Activated CD8-positive, alpha-beta memory T cell treated with anti-CD3 and anti-CD28 coated beads for 4 hours (primary cell): ENCODE results near the gene PRKCE.

Source experiments
- DNase-seq, 2 donors: peaks; one replicate each; pipeline ENCODE4 v3.0.0-alpha.2; 2020; ENCODE audit warnings: low read depth in 2 of 2

Gene PRKCE

GRCh38 chr2:46143429-46144132, 492.1 kb downstream of the PRKCE start:
- DNase-seq = no peak

GRCh38 chr2:46144133-46144800, 492.8 kb downstream of the PRKCE start:
- no peak for DNase-seq

GRCh38 chr2:46145017-46145416, 493.5 kb downstream of the PRKCE start:
- DNase-seq = no peak

- DNase-seq = no peak
These were observed 494.4 kb downstream of the PRKCE start for GRCh38 chr2:46145840-46146239.

- DNase-seq = no peak
These were observed 495.5 kb downstream of the PRKCE start for GRCh38 chr2:46146866-46147502.

- DNase-seq = no peak
These were observed 496.3 kb downstream of the PRKCE start for GRCh38 chr2:46147626-46148368.

GRCh38 chr2:46148369-46148736, 496.9 kb downstream of the PRKCE start:
- no peak for DNase-seq

GRCh38 chr2:46150445-46150955, 499.0 kb downstream of the PRKCE start:
- DNase-seq = no peak

- no peak for DNase-seq
These were observed 500.1 kb downstream of the PRKCE start for GRCh38 chr2:46151577-46151976.

GRCh38 chr2:46153996-46154753, 502.7 kb downstream of the PRKCE start:
- DNase-seq = no peak

GRCh38 chr2:46157072-46157965, 505.8 kb downstream of the PRKCE start:
- no peak for DNase-seq

GRCh38 chr2:46157966-46158310, 506.5 kb downstream of the PRKCE start:
- DNase-seq = no peak

- no peak for DNase-seq
These were observed 507.2 kb downstream of the PRKCE start for GRCh38 chr2:46158661-46159060.

GRCh38 chr2:46160326-46160725, 508.9 kb downstream of the PRKCE start:
- DNase-seq = no peak

- DNase-seq = no peak
These were observed 509.8 kb downstream of the PRKCE start for GRCh38 chr2:46161315-46161714.

- DNase-seq = no peak
These were observed 510.4 kb downstream of the PRKCE start for GRCh38 chr2:46161911-46162310.

- DNase-seq = no peak
These were observed 511.0 kb downstream of the PRKCE start for GRCh38 chr2:46162329-46163097.

GRCh38 chr2:46163098-46163430, 511.6 kb downstream of the PRKCE start:
- DNase-seq = no peak

- no peak for DNase-seq
These were observed 512.5 kb downstream of the PRKCE start for GRCh38 chr2:46163804-46164528.
